WTC11 (cell line): ENCODE measurements around the gene PLAAT3. TPM values are rescaled to one million over a fixed set of nuclear protein-coding genes. Genes with fewer than 3 reads are reported as not detected.

ENCODE experiments used
- ATAC-seq: fragments of 200-7000 bp; cut with Tn5 transposase; 2 replicates; pipeline ENCODE4 v1.10.0; 2021; ENCODE audit warnings: mild to moderate bottlenecking, moderate library complexity
- CTCF ChIA-PET: fragments of 300-600 bp; sonication (Branson Sonifier 250); formaldehyde crosslinking; loops from one replicate; lab custom pipeline; 2021; ENCODE audit warnings: antibody characterized with exemption; lab: Charles Lee
- POLR2A ChIA-PET: fragments of 350-600 bp; sonication (Branson Sonifier 250); formaldehyde crosslinking; loops from one replicate; lab custom pipeline; 2021; ENCODE audit warnings: antibody characterized with exemption; lab: Charles Lee
- DNase-seq: peaks from one replicate; pipeline ENCODE4 v3.0.0; 2021; ENCODE audit warnings: low spot score
- H3K27ac Mint-ChIP-seq: 2 replicates; pipeline ENCODE4 v1.8.0; 2021; ENCODE audit warnings: mixed read lengths
- H3K27me3 Mint-ChIP-seq: 2 replicates; pipeline ENCODE4 v1.8.0; 2021; ENCODE audit warnings: low read depth, mild to moderate bottlenecking, moderate library complexity, mixed read lengths
- H3K36me3 Mint-ChIP-seq: 2 replicates; pipeline ENCODE4 v1.8.0; 2021; ENCODE audit warnings: mixed read lengths
- H3K4me1 Mint-ChIP-seq: 2 replicates; pipeline ENCODE4 v1.8.0; 2022; ENCODE audit warnings: mixed read lengths
- H3K4me3 Mint-ChIP-seq: 2 replicates; pipeline ENCODE4 v1.8.0; 2021; ENCODE audit warnings: mild to moderate bottlenecking, moderate library complexity, mixed read lengths
- H3K9me3 Mint-ChIP-seq: 2 replicates; pipeline ENCODE4 v1.8.0; 2021; ENCODE audit warnings: mixed read lengths
- ATF2 ChIP-seq: sonication (generic); formaldehyde crosslinking; IDR thresholded peaks from 2 replicates; pipeline ENCODE4 v1.8.1; 2022; ENCODE audit warnings: low read depth, missing genetic modification reagents, borderline replicate concordance
- ATF6 ChIP-seq: sonication (generic); formaldehyde crosslinking; IDR thresholded peaks from 2 replicates; pipeline ENCODE4 v1.8.1; 2023; ENCODE audit warnings: mild to moderate bottlenecking, missing genetic modification reagents
- FOXK1 ChIP-seq: sonication (generic); formaldehyde crosslinking; IDR thresholded peaks from 2 replicates; pipeline ENCODE4 v1.8.0; 2022; ENCODE audit warnings: mild to moderate bottlenecking, moderate library complexity, missing genetic modification reagents
- GTF2I ChIP-seq: fragments of 250-450 bp; sonication (Bioruptor Pico); conservative IDR thresholded peaks from 2 replicates; pipeline ENCODE4 v1.4.0; 2021; ENCODE audit warnings: mild to moderate bottlenecking
- TP53 ChIP-seq: sonication (generic); formaldehyde crosslinking; IDR thresholded peaks from 2 replicates; pipeline ENCODE4 v1.8.1; 2023; ENCODE audit warnings: mild to moderate bottlenecking, missing genetic modification reagents
- ZBTB21 ChIP-seq: sonication (generic); formaldehyde crosslinking; IDR thresholded peaks from 2 replicates; pipeline ENCODE4 v1.8.1; 2023; ENCODE audit warnings: mild to moderate bottlenecking, missing genetic modification reagents, borderline replicate concordance
- ZNF263 ChIP-seq: sonication (generic); formaldehyde crosslinking; IDR thresholded peaks from 2 replicates; pipeline ENCODE4 v1.8.1; 2022; ENCODE audit warnings: low read depth, mild to moderate bottlenecking, moderate library complexity, missing genetic modification reagents
- ZNF396 ChIP-seq: fragments of 250-450 bp; sonication (Bioruptor Pico); IDR thresholded peaks from 2 replicates; pipeline ENCODE4 v1.8.0; 2021; ENCODE audit warnings: mild to moderate bottlenecking, moderate library complexity, borderline replicate concordance
- ZNF416 ChIP-seq: fragments of 250-450 bp; sonication (Bioruptor Pico); IDR thresholded peaks from 2 replicates; pipeline ENCODE4 v1.9.0; 2021; ENCODE audit warnings: mild to moderate bottlenecking, inconsistent platforms
- total RNA-seq: library from RNA; stranded (reverse); gene quantifications from 3 replicates; pipeline ENCODE4 v1.2.3, GENCODE V29; 2021
- TF ChIP-seq, protein P1 (sequence below): sonication (generic); formaldehyde crosslinking; IDR thresholded peaks from 2 replicates; pipeline ENCODE4 v1.8.0; 2023; ENCODE audit warnings: mild to moderate bottlenecking, missing genetic modification reagents
- TF ChIP-seq, protein P2 (sequence below): sonication (generic); formaldehyde crosslinking; IDR thresholded peaks from 2 replicates; pipeline ENCODE4 v1.8.0; 2022; ENCODE audit warnings: missing genetic modification reagents
- TF ChIP-seq, protein P3 (sequence below): sonication (generic); formaldehyde crosslinking; IDR thresholded peaks from 2 replicates; pipeline ENCODE4 v1.8.1; 2023; ENCODE audit warnings: mild to moderate bottlenecking, moderate library complexity, missing genetic modification reagents
- TF ChIP-seq, protein P4 (sequence below): sonication (generic); formaldehyde crosslinking; IDR thresholded peaks from 2 replicates; pipeline ENCODE4 v1.8.0; 2022; ENCODE audit warnings: mild to moderate bottlenecking, missing genetic modification reagents
- TF ChIP-seq, protein P5 (sequence below): sonication (generic); formaldehyde crosslinking; IDR thresholded peaks from 2 replicates; pipeline ENCODE4 v1.8.1; 2022; ENCODE audit warnings: mild to moderate bottlenecking, moderate library complexity, missing genetic modification reagents

Gene PLAAT3
- total RNA-seq, 1 experiment from 2014 or later, result 160 TPM

DNA sequence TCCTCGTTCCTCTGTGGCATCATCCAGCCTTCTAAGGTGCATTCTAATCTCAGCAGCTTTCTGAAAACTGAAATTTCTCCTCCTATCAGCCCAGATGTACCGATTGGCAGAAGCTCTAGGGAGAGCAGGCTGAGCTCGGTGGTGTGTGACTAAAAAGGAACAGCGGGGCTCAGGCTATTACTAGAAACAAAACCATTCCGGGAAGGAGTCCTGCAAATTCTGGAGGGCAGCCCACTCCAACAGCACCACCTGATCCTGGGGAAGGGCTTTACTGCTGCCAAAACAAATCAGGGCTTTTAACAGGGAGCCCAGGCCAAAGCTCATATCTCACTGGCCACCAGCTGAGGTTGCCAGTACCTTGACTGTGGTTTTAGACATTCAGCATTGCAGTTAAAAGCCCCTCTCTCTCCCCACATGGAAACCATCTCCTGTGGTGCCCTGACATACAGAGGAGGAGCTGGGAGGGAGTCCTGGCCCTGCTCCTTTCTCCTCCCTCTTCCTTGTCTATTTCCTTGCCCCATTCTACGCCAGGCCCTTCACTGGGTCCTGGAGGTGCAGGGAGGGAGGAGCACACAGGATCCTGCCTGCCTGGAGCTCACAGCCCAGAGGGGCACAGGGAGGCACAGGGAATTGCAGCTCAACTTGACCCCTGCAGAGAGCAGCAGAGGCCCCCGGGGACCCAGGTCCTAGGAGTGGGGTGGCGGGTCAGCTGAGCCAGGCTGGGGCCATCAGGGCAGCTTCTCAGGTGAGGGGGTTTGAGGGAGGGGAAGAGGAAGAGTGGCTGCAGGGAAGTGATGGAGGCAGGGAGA lies 76.7 kb downstream of the PLAAT3 start (continued):
- TF ChIP-seq, protein P1, sequence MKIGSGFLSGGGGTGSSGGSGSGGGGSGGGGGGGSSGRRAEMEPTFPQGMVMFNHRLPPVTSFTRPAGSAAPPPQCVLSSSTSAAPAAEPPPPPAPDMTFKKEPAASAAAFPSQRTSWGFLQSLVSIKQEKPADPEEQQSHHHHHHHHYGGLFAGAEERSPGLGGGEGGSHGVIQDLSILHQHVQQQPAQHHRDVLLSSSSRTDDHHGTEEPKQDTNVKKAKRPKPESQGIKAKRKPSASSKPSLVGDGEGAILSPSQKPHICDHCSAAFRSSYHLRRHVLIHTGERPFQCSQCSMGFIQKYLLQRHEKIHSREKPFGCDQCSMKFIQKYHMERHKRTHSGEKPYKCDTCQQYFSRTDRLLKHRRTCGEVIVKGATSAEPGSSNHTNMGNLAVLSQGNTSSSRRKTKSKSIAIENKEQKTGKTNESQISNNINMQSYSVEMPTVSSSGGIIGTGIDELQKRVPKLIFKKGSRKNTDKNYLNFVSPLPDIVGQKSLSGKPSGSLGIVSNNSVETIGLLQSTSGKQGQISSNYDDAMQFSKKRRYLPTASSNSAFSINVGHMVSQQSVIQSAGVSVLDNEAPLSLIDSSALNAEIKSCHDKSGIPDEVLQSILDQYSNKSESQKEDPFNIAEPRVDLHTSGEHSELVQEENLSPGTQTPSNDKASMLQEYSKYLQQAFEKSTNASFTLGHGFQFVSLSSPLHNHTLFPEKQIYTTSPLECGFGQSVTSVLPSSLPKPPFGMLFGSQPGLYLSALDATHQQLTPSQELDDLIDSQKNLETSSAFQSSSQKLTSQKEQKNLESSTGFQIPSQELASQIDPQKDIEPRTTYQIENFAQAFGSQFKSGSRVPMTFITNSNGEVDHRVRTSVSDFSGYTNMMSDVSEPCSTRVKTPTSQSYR (CRISPR knock-in tag), result no peak
- TF ChIP-seq, protein P2, sequence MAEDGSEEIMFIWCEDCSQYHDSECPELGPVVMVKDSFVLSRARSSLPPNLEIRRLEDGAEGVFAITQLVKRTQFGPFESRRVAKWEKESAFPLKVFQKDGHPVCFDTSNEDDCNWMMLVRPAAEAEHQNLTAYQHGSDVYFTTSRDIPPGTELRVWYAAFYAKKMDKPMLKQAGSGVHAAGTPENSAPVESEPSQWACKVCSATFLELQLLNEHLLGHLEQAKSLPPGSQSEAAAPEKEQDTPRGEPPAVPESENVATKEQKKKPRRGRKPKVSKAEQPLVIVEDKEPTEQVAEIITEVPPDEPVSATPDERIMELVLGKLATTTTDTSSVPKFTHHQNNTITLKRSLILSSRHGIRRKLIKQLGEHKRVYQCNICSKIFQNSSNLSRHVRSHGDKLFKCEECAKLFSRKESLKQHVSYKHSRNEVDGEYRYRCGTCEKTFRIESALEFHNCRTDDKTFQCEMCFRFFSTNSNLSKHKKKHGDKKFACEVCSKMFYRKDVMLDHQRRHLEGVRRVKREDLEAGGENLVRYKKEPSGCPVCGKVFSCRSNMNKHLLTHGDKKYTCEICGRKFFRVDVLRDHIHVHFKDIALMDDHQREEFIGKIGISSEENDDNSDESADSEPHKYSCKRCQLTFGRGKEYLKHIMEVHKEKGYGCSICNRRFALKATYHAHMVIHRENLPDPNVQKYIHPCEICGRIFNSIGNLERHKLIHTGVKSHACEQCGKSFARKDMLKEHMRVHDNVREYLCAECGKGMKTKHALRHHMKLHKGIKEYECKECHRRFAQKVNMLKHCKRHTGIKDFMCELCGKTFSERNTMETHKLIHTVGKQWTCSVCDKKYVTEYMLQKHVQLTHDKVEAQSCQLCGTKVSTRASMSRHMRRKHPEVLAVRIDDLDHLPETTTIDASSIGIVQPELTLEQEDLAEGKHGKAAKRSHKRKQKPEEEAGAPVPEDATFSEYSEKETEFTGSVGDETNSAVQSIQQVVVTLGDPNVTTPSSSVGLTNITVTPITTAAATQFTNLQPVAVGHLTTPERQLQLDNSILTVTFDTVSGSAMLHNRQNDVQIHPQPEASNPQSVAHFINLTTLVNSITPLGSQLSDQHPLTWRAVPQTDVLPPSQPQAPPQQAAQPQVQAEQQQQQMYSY (CRISPR knock-in tag), result no peak
- TF ChIP-seq ATF6 (CRISPR knock-in tag), result no peak

DNA sequence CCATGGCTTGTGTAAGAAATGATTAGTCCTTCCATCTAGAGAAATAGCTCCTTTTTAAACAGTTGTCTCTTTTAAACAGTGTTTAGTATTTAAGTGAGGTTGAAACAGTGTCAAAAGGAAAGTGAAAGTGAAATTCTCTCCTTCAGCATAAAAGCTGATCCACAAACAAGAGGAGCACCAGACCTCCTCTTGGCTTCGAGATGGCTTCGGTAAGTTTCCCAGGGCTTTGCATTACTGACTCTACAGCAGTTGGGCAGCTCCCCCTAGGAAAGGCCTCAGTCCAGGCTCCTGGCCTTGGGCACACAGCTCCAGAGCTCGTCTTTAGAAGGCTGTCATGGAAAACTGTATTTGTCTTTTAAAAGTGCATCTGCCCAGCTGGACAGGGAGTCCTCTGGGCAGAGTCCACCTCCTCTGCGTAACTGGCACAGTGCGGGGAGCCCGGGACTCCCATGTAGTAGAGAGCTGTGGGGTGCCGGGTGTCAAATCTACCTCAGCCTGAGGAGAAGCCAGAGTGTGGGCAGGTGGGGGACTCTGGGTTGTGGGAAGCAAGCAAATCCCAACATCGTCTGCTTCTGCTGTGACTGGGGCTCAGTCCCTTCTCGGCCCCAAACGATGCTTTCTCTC lies 77.5 kb downstream of the PLAAT3 start, which contains the start of gene PLAAT4:
TSS of gene PLAAT4 (plus strand) at position 140 of the 624 bp plus-strand sequence. CDS start at position 201, 61 bp downstream.
- no peak for DNase-seq
- TF ChIP-seq ZNF263 (CRISPR knock-in tag), result no peak
- ATAC-seq, result peak; percentile 16
- Mint-ChIP-seq H3K27ac (no peak within 1 kb of the TSS), H3K36me3 (no peaks in the 10 kb centered on the region), H3K4me3 (no peak within 1 kb of the TSS), H3K27me3 (no peaks in the 10 kb centered on the region; the same call in 1 of the 2 replicates), H3K4me1 (peaks cover 39% of the 10 kb centered on the region), H3K9me3 (no peaks in the 10 kb centered on the region)
- CTCF ChIA-PET, result interaction anchor here (0.7 to 1.4 kb wide), 4 partner anchors 56 to 109 kb away, joined by 3 to 6 read pairs (median 4); no protein-coding TSS in a partner anchor
- POLR2A ChIA-PET, result no interaction called here

DNA sequence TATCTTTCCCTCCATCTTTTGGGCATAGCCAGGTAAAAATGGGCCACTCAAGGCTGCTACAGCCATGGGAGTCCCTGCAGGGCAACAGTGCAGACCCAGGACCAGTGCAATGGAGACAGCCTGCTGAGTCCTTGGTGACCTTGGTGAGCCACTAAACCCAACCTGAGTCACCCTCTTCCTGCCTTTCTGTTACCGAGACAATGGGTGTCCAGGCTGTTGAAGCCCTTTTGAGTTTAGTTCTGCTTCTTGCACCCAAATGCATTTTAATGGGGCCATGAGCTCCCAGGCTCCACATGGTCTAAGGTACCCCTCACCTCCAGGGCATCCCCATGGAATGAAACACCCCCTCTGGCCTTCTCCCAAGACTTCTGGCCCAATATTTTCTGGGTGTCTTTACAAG lies 78.5 kb downstream of the PLAAT3 start:
- H3K4me3 Mint-ChIP-seq, result no peak overlapping the region
- DNase-seq, result no peak
- no peaks in the 10 kb centered on the region; the same call in 1 of the 2 replicates for H3K27me3 Mint-ChIP-seq
- H3K36me3 Mint-ChIP-seq, result no peaks in the 10 kb centered on the region
- no peak overlapping the region for H3K27ac Mint-ChIP-seq
- peaks cover 48% of the 10 kb centered on the region for H3K4me1 Mint-ChIP-seq
- ChIA-PET POLR2A (no interaction called here), CTCF (no interaction called here)
- no peaks in the 10 kb centered on the region for H3K9me3 Mint-ChIP-seq
- no peak for ATAC-seq
- TF ChIP-seq, protein P3, sequence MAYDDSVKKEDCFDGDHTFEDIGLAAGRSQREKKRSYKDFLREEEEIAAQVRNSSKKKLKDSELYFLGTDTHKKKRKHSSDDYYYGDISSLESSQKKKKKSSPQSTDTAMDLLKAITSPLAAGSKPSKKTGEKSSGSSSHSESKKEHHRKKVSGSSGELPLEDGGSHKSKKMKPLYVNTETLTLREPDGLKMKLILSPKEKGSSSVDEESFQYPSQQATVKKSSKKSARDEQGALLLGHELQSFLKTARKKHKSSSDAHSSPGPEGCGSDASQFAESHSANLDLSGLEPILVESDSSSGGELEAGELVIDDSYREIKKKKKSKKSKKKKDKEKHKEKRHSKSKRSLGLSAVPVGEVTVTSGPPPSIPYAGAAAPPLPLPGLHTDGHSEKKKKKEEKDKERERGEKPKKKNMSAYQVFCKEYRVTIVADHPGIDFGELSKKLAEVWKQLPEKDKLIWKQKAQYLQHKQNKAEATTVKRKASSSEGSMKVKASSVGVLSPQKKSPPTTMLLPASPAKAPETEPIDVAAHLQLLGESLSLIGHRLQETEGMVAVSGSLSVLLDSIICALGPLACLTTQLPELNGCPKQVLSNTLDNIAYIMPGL (CRISPR knock-in tag), result no peak
- TF ChIP-seq FOXK1 (no peak), GTF2I (CRISPR knock-in tag) (no peak), ATF2 (no peak), ZNF396 (CRISPR knock-in tag) (no peak), TP53 (CRISPR knock-in tag) (no peak), ZNF416 (CRISPR knock-in tag) (no peak), ZBTB21 (CRISPR knock-in tag) (no peak)
- TF ChIP-seq, protein P4, sequence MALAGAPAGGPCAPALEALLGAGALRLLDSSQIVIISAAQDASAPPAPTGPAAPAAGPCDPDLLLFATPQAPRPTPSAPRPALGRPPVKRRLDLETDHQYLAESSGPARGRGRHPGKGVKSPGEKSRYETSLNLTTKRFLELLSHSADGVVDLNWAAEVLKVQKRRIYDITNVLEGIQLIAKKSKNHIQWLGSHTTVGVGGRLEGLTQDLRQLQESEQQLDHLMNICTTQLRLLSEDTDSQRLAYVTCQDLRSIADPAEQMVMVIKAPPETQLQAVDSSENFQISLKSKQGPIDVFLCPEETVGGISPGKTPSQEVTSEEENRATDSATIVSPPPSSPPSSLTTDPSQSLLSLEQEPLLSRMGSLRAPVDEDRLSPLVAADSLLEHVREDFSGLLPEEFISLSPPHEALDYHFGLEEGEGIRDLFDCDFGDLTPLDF (CRISPR knock-in tag), result no peak
- TF ChIP-seq, protein P5, sequence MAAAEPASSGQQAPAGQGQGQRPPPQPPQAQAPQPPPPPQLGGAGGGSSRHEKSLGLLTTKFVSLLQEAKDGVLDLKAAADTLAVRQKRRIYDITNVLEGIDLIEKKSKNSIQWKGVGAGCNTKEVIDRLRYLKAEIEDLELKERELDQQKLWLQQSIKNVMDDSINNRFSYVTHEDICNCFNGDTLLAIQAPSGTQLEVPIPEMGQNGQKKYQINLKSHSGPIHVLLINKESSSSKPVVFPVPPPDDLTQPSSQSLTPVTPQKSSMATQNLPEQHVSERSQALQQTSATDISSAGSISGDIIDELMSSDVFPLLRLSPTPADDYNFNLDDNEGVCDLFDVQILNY, result no peak
